ENCODE results near the gene KRTAP3-3. TPM values are rescaled to one million over a fixed set of nuclear protein-coding genes. Genes with fewer than 3 reads are reported as not detected.

Gene KRTAP3-3
- total and polyA plus RNA-seq, 7 donors: not detected

- ATAC-seq: peak; percentile 92 to 99 (median 95)
- Histone ChIP-seq H3K27ac (peak overlapping the region; percentile 56), H3K4me3 (no peak overlapping the region), H3K9me3 (no peaks in the 10 kb centered on the region), H3K36me3 (ENCODE audit: insufficient read depth in 1 of 2, low read depth in 1 of 2) (no peaks in the 10 kb centered on the region), H3K4me1 (peaks cover 6% of the 10 kb centered on the region), H3K27me3 (ENCODE audit: insufficient read depth in 3 of 3, low read length in 2 of 3) (no peaks in the 10 kb centered on the region)
- no peak for TF ChIP-seq CTCF (IDR thresholded peaks at IDR 0.05)
- WGBS, 3 donors: 5 to 11% (median 11%) methylated on average over 8 of the region's 8 CpGs
- intact Hi-C loops (cut with DNase I): no loop called here
- DNase-seq: peak; percentile 17 to 70
Measured at GRCh38 chr17:40980596-40980995, 13.4 kb downstream of the KRTAP3-3 start.

- peak overlapping the region; percentile 56 for H3K27ac ChIP-seq
- ATAC-seq (no peak), DNase-seq (no peak)
- H3K27me3 ChIP-seq (ENCODE audit: insufficient read depth in 3 of 3, low read length in 2 of 3): no peaks in the 10 kb centered on the region
- no peaks in the 10 kb centered on the region for H3K36me3 ChIP-seq (ENCODE audit: insufficient read depth in 1 of 2, low read depth in 1 of 2)
- 81 to 88% (median 81%) methylated on average over 3 of the region's 3 CpGs for WGBS, 3 donors
- intact Hi-C loops (cut with DNase I): no loop called here
- TF ChIP-seq CTCF (IDR thresholded peaks at IDR 0.05): no peak
- H3K4me3 ChIP-seq: no peak overlapping the region
- H3K4me1 ChIP-seq: peaks cover 6% of the 10 kb centered on the region
- no peaks in the 10 kb centered on the region for H3K9me3 ChIP-seq
Measured at GRCh38 chr17:40980117-40980516, 13.8 kb downstream of the KRTAP3-3 start.

DNA sequence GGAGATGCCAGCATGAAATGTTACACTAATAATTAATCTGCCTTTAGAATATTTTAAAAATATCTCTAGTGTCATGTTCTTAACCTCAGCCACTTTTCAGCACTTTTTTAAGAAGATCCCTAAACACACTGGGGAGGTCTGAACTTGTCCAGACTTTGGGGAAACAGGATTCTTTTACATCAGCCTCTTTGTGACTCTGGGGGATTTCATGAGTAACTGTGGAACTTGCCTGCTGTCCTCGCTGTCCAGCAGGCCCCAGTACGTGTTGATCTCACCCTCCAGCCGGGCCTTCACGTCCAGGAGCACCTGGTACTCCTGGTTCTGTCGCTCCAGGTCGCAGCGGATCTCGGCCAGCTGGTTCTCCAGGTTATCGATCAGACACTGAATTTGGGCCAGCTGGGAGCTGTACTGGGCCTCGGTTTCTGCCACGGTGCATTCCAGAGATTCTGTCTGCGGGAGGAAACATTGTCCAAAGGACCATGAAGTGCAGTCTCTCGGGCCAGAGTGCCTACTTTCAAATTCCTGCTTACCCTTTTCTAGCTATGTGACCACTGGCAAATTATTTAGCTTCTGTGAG is 15.3 kb downstream of the KRTAP3-3 start:
- TF ChIP-seq CTCF (IDR thresholded peaks at IDR 0.05): no peak
- ATAC-seq: no peak

DNA sequence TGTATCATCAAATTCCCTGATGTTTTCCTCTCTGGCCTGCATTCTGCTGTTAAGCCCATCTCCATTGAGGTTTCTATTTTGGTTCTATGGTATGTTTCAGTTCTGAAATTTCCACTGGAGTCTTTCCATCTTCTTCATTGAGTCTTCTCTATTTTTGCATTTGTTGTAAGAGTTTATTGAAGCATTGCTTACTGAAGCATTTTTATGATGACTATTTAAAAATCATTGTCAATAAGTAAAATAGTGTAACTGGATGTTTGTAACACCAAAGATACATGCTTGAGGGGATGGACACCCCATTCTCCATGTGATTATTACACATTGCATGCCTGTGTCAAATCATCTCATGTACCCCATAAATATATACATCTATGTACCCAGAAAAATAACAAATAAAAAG is 18.4 kb downstream of the KRTAP3-3 start:
- TF ChIP-seq CTCF (IDR thresholded peaks at IDR 0.05): no peak
- intact Hi-C loops (cut with DNase I): no loop called here
- Histone ChIP-seq H3K27ac (no peak overlapping the region), H3K9me3 (no peaks in the 10 kb centered on the region), H3K27me3 (ENCODE audit: insufficient read depth in 3 of 3, low read length in 2 of 3) (no peaks in the 10 kb centered on the region), H3K4me3 (no peak overlapping the region), H3K4me1 (peaks cover under 1% of the 10 kb centered on the region), H3K36me3 (ENCODE audit: insufficient read depth in 1 of 2, low read depth in 1 of 2) (no peaks in the 10 kb centered on the region)
- no peak for DNase-seq
- ATAC-seq: no peak

More for the DNA sequence above, 15.3 kb downstream of the KRTAP3-3 start:
- no peak overlapping the region for H3K27ac ChIP-seq
- H3K36me3 ChIP-seq (ENCODE audit: insufficient read depth in 1 of 2, low read depth in 1 of 2): no peaks in the 10 kb centered on the region
- H3K9me3 ChIP-seq: no peaks in the 10 kb centered on the region
- intact Hi-C loops (cut with DNase I): no loop called here
- H3K4me3 ChIP-seq: no peak overlapping the region
- H3K4me1 ChIP-seq: peaks cover 6% of the 10 kb centered on the region
- DNase-seq: no peak
- 50 to 60% (median 55%) methylated on average over 13 of the region's 13 CpGs for WGBS, 3 donors
- H3K27me3 ChIP-seq (ENCODE audit: insufficient read depth in 3 of 3, low read length in 2 of 3): no peaks in the 10 kb centered on the region

GRCh38 chr17:40974366-40974765 is 19.6 kb downstream of the KRTAP3-3 start:
- 76 to 89% (median 88%) methylated on average over 3 of the region's 3 CpGs for WGBS, 3 donors
- Histone ChIP-seq H3K9me3 (no peaks in the 10 kb centered on the region), H3K27me3 (ENCODE audit: insufficient read depth in 3 of 3, low read length in 2 of 3) (no peaks in the 10 kb centered on the region), H3K36me3 (ENCODE audit: insufficient read depth in 1 of 2, low read depth in 1 of 2) (no peaks in the 10 kb centered on the region), H3K4me3 (no peak overlapping the region), H3K27ac (no peak overlapping the region), H3K4me1 (no peaks in the 10 kb centered on the region)
- TF ChIP-seq CTCF (IDR thresholded peaks at IDR 0.05): no peak
- DNase-seq (no peak), ATAC-seq (no peak)
- intact Hi-C loops (cut with DNase I): no loop called here

Measured in psoas muscle (tissue), 8 donors.